NCI-H446 (cell line): ENCODE data around the gene IGF2BP2.
A peak's percentile ranks its signal among the peaks of the same experiment; 100 is the strongest.
"Not testable (repeated sequence)": the region's sequence is repeated elsewhere in the genome, so short reads cannot be mapped to it uniquely, and the experiment has no call there.

Experiments used
- DNase-seq, 2 experiments: peaks; one replicate each; lab custom pipeline; 2025; lab: John Stamatoyannopoulos, UW

Gene IGF2BP2

DNA sequence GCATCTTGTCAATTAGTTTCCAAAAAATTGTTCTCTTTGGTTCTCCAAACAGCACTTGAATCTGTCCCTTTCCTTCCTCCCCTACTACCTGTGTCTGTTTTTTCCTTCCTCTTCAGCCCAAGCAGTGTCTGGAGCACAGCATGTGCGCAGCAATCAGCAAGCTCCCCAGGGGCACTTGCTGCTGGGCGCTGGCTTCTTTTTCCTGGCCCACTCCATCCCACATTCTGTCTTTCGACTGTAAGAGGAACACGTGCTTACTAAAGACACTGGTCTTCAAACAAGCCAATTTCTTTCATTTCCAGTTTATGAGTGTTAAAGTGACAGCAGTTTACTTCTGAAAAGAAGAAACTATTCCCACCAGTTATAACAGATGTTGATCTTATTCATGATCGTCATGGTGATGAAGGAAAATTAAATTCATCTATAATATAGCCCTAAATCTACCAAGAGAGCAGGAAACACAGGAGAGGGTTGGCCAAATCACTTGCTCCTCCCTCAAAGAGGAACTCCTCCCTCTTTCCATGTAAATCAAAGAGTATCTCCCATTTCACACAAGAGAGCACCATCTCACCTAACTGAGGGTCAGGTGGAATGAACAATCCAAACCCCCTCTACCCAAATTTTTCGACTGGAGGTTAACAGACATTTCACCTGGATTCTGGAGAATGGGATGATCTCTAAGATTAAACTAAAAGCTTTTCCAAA lies 115.4 kb downstream of the IGF2BP2 start:
- DNase-seq: no peak

DNA sequence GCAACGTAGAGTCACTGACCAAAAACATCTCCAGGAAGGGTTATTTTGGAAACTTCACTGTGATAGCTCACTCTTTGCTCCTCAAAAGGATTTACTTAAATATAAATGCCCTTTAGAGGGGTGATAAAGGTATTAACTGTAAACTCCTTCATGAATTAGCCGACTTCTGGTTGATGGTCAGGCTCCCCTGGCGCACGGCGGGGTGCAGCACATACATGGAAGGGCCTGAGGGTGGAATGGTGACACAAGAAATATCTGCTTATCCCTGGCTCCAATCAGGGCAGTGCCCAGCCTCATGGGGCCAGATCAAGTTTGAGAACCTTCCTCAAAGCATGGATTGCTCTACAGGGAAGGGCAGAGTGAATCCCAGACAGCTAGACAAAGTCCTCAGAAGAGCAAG lies 116.5 kb downstream of the IGF2BP2 start:
- no peak for DNase-seq

DNA sequence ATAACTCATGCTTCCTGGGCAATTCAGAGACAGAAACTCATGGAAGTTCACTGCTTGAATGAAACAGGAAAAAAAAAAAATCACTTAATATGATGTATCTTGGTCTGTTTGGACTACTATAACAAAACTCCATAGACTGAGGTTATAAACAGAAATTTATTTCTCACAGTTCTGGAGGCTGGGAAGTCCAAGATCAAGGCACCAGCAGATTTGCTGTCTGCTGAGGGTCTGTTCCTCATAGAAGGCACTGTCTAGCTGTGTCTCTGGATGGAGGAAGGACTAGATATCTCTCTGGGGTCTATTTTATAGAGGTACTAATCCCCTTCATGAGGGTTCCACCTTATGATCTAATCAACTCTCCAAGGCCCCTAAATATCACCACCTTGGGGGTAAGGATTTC lies 119.3 kb downstream of the IGF2BP2 start:
- DNase-seq: no peak

DNA sequence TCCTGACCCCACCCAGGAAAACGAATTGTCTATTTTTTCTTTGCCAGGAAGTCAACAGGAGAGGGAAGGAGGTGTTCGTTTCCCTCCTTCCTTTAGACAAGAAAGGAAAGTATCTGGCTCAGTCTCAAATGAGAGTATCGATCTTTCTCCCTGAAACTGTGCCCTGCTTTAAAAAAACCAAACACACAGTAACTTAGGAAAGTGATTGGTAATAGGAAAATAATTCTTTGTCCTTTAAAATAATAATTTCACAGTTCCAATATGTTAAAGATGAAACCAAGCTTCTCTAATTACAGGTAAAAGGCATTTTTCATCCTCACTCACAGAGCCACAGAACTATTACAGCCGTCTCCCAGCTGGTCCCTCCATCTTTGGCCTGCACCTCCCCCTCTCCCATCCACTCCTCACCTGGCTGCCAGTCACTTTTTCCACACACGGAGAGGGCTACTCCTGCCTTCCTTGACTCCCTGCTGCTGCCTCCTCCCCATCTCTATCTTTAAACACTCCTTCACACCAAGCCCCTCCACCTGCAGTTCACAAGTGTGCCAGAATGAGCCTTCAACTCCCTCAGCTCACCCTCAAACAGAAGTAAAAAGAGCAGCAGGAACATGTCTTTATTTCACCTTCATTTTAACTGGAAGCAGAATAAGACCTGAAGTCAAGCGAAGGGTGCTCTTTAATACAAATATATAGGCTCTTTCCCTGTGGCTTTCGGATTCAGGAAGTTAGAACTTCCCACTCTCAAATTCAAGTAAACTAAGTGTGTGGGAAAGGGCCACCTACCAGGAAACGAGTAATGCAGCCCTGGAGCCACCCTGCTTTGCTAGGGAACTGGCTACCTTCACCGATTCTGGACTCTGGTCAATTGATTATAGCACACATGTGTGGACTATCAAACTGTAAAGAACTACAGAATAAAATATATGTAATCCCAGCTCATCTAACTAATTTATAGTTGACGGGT lies 122.3 kb downstream of the IGF2BP2 start:
- DNase-seq: no peak

DNA sequence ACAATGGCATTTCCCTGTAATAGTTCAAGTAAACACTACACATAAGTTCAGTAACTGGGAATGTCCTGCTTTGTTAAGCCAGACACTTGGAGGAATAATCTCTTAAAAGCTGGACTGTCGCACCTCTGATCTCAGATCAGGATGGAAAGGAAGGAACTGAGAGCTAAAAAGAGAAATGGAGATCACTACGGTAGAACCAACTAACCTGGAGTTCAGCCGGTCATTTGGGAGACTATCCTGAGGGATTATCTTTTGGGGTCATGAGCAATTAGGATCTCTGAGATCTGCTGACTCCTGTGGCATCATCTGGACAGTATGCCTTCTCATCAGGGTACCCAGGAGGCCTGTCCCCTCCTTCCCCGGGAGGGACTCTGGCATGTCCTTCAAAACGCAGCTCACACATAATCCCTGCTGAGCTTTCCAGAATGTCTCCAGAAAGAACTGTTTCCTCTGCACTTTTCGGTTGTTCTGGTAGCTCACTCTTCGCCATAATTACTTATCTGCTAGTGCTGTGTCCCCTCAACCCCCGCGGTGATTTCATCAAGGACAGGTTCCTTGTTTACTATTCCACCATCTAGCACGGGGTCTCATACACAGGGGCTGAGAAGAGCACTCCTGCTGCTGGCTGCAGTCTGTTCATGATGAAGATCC lies 123.1 kb downstream of the IGF2BP2 start:
- DNase-seq: no peak

DNA sequence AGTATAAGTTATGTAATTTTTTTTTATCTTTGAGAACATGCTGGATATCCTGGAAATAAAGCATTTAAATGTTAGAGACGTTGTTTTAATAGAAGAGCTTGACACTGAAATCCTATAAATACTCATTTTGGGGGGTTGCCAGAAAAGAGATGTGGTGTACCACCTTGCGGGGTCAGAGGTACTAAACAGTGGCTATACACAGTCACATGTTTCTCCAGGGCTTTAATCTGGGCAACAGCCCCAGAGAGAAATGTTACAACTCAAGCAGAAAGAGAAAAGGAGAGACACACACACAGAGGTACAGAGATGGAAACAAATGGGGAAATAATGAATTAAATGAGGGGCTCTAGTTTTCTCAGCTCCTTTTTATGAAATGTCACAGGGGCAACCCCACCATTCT lies 124.9 kb downstream of the IGF2BP2 start:
- DNase-seq: no peak

DNA sequence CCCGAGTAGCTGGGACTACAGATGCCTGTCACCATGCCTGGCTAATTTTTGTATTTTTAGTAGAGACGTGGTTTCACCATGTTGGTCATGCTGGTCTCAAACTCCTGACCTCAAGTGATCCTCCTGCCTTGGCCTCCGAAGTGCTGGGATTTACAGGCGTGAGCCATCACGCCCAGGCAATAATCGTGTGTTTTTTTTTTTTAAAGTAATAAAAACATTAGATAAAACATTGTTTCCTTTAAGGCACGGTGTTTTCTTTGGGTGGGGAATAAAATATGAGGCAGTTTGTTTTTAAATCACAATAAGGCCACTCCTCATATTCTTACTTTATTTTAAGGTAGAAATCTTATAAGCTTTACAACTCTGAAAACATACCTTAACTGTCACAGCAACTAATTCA lies 127.6 kb downstream of the IGF2BP2 start:
- DNase-seq: not testable (repeated sequence)

DNA sequence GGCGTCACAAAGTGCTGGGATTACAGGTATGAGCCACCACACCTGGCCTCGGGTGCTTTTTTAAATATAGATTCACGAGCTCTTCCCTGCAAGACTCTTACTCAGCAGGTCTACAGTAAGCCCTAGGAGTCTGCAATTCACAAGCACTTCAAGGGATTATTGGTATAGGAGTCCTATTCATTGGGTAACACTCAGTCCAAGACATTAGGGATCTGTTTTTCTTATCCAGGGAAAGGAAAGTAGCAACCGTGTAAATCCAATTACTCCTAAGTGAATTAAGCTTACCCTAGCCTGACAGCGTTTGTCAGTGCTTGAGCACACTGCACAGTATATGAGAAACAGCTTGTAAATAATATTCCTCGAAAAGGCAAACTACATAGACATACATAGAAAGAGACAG lies 128.8 kb downstream of the IGF2BP2 start:
- no peak for DNase-seq

DNA sequence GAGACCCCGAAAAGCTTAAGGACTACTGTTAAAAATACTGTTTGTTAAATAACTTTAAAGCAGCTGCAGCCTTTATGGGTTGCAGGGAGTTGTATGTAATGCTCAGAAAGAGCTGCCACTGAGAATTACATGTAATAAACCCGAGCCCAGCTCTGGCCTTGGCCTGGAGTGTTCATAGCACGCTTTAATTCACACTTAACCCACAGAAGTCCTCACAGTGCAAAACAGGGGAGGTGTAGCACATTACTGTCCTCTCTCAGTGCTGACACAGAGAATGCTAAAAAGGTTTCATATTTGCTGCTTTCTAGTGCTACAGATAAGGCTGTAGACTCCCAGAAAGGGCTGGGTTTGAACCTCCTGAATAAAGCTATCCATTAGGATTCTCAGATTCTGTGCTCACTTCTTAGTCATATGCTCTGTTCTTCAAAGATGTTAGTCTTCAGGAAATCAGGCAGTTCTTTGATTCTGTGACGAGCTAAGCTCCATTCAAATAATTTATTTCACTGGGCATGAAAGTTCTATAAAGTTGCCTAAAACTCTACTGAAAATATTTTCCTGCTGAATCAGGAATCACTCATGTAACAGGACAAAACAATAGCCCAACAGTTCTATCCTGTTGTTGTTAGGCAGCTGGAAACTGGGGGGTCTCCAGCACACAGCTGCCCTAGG lies 130.7 kb downstream of the IGF2BP2 start:
- no peak for DNase-seq

DNA sequence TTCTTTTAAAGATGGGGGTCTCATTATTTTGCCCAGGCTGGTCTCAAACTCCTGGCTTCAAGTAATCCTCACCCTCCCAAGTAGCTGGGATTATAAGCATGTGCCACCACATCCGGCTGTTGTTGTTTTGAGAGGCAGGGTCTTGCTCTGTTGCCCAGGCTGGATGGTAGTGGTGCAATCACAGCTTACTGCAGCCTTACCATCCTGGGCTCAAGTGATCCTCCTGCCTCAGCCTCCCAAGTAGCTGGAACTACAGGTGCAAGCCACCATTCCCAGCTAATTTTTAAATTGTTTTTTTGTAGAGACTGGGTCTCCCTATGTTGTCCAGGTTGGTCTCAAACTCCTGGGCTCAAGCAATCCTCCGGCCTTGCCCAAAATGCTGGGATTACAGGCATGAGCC lies 133.2 kb downstream of the IGF2BP2 start:
- DNase-seq: no peak

DNA sequence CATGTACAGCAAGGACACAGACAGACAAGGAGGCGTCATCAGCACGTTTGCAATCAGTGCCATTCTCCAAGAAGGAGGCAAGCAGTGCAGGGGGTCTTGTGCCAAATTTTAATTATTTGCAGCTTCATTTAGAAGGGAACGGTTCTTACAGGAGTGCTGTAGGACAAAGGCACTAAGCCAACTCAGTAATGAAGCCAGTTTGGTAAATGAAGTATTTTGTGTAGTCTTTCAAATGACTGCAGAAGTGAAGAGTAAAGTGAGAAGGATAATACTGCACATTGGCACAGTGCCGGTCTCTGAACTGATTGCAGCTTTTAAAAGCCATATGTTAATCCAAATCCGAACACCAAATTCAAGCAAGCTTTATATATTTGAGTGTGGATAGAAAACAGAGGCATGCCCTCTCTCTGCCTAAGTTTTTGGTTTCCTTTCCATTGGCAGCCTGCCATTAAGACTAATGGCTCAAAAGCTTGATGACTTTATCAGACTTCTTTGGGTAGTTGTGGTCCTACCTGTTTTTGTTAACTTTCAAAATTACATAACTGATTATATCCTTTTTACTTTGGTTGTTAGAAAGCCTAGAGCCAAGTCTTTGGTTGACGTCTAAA lies 137.5 kb downstream of the IGF2BP2 start:
- peak; percentile 55 to 86 for DNase-seq

DNA sequence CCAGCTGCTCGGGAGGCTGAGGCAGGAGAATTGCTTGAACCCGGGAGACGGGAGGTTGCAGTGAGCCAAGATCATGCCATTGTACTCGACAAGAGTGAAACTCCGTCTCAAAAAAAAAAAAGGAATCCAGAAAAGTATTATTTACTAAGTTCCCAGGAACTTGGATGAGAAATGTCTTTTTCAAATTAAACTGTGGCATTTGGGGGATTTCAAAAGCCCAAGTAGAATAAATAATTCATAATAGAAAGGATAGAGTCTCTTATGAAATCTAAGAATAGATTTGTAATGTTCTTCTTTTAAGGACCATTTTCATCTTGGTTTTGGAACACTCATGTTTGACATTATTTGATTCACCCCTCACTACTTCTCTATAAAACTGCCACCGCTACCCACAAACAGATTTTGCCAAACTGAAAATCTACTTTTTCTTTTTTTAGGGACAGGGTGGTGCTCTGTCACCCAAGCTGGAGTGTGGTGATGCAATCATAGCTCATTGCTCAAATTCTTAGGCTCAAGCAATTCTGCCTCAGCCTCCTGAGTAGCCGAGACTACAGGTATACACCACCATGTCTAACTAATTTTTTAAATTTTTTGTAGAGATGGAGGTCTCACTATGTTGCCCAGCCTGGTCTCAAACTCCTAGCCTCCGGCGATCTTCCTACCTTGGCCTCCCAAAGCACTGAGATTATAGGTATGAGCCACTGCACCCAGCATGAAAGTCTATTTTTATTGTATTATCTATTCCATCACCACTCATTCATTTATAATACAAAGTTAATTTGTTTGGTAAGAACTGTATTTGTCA lies 139.4 kb downstream of the IGF2BP2 start:
- no peak for DNase-seq

DNA sequence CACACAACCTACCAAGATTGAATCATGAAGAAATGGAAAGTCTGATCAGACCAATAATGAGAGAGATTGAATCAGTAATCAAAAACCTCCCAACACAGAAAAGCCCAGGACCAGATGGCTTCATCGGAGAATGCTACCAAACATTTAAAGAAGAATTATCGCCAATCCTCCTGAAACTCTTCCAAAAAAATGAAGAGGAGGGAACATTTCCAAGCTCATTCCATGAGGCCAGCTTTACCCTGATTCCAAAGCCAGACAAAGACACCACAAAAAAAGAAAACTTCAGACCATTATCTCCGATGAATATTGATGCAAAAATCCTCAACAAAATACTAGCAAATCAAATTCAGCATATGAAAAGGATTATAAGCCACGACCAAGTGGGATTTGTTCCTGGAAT lies 144.6 kb downstream of the IGF2BP2 start:
- DNase-seq: peak; percentile 23 to 64

DNA sequence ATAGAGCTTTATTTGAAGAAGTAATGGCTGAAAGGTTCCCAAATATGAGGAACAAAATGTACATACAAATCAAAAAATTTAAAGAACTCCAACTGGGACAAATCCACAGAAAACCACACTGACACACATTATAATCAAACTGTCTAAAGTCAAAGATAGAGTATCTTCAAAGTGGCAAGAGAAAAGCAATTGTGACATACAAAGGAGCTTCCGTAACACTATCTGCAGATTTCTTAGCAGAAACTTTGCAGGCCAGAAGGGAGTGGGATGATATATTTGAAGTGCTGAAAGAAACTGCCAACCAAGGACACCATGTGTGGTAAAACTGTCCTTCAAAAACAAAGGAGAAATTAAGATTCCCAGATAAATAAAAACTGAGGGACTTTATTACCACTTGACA lies 146.8 kb downstream of the IGF2BP2 start:
- DNase-seq: no peak

DNA sequence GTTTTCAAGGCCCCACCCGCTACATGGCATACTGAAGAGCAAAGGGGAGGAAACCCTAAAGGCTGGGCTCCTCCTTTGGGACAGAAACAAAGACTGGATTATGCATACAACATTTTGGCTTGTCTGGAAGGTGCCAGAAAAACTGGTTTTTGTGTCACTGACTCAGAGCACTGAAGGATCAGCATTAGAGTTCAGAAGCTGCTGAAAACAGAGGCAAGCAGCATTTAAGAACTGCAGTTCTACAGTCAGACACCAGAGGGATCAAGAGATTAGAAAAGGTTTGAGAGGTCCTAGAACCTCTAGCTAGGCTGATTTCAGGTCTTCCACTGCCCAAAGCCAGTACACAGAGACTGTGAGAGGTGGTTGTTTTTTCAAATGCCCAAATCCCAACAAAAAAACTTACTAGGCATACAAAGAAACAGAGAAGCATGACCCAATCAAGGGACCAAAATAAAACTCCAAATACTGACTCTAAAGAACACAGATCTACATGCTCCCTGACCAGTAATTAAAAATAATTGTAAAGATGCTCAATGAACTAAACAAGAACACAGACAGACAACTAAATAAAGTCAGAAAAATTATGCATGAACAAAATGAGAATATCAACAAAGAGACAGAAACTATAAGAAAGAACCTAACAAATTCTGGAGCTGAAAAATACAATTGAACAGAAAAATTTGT lies 147.6 kb downstream of the IGF2BP2 start:
- peak; percentile 27 to 63 for DNase-seq

DNA sequence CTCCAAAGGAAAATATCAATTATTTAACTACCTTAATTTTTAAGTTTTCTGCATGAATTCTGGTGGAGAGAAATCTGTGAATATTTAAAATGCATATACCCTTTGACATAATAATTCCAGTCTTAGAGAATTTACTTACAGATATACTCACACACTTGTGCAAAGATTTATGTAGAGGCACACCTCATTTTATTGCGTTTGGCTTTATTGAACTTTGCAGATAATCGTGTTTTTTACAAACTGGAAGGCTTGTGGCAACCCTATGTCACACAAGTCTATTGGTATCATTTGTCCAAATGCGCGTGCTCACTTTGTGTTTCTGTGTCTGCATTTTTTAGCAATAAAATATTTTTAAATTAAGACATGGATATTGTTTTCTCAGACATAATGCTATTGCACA lies 157.3 kb downstream of the IGF2BP2 start:
- DNase-seq: no peak

DNA sequence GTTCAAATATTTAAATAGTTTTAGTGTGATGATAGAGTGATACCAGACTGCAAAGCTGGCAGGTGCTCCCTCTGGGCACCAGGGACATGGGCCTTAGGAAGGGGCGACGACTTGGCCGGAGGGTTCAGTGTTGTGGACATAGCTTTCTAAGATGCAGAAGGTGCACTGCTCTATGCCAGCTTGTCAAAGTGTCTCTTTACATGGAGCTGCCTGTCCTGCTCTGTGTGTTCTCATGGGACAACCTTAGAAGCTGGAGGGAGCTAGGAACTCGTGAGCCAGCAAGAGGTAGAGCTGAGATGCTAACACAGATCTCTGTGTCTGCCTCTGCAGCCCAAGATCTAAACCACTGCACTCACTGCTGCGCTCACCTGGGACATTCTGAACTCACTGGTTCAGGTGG lies 160.9 kb downstream of the IGF2BP2 start:
- DNase-seq: no peak

DNA sequence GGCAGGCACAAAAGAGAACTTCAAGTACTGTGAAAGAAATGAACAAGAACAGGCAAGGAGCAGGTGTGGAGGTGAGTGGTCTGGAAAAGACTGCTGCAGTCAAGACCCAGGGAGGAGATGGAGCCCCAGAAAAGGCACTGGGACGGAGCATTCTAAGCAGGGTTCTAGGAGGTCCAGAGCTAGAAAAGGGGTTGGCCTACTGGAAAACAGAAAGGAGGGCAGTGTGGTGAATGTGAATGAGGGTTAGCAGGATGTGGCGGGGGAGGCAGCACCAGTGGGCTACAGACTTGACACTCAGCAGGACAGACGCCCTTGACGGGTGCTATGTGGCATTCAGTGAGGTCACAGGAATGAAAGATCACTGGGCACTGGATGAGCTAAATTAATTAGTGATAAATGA lies 163.1 kb downstream of the IGF2BP2 start:
- no peak for DNase-seq

DNA sequence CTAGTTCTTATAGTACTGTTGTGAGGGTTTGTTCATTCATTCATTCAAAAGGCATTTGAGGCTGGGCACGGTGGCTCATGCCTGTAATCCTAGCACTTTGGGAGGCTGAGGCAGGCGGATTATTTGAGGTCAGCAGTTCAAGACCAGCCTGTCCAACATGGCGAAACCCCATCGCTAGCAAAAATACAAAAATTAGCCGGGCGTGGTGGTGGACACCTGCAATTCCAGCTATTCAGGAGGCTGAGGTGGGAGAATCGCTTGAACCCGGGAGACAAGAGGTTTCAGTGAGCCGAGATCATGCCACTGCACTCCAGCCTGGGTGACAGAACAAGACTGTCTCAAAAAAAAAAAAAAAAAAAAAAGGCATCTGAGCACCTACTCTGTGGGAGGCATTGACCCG lies 163.5 kb downstream of the IGF2BP2 start:
- not testable (repeated sequence) for DNase-seq
